ENCODE results near the gene CGN. TPM values are rescaled to one million over a fixed set of nuclear protein-coding genes. Genes with fewer than 3 reads are reported as not detected.

The CGN gene
- total RNA-seq, 8 experiments from 2014 or later: 0.20 to 4.4 (median 1.6) TPM

Other genes starting within 250 kb of the CGN start
- 10 to 100 TPM in 7 of 8 experiments, 1 to 10 TPM in 1; 8.9 to 33.2 (median 21.9) TPM for gene ZNF687, start 229.1 kb upstream of the CGN start, total RNA-seq
- 10 to 100 TPM; 45.0 to 64.7 (median 55.6) TPM for gene PI4KB, start 184.0 kb upstream of the CGN start, total RNA-seq
- 100 to 1,000 TPM in 1 of 8 experiments, 10 to 100 TPM in 7; 21.2 to 107 (median 37.7) TPM for gene RFX5, start 164.1 kb upstream of the CGN start, total RNA-seq
- 100 to 1,000 TPM in 1 of 8 experiments, 10 to 100 TPM in 3, 1 to 10 TPM in 4; 1.4 to 135 (median 11.7) TPM for gene SELENBP1, start 138.7 kb upstream of the CGN start, total RNA-seq
- 100 to 1,000 TPM; 299 to 475 (median 369) TPM for gene PSMB4, start 111.8 kb upstream of the CGN start, total RNA-seq
- gene POGZ, start 51.9 kb upstream of the CGN start, total RNA-seq: 10 to 100 TPM; 13.2 to 98.2 (median 55.7) TPM
- gene TUFT1, start 28.9 kb downstream of the CGN start, total RNA-seq: 10 to 100 TPM in 5 of 8 experiments, 1 to 10 TPM in 2, under 1 TPM in 1; 0.87 to 33.7 (median 24.6) TPM
- gene SNX27, start 100.7 kb downstream of the CGN start, total RNA-seq: 10 to 100 TPM; 13.9 to 38.7 (median 31.0) TPM
- 100 to 1,000 TPM in 1 of 8 experiments, 10 to 100 TPM in 4, under 1 TPM in 3; 0.09 to 108 (median 44.7) TPM for gene CELF3, start 205.4 kb downstream of the CGN start, total RNA-seq
- 10 to 100 TPM in 2 of 8 experiments, 1 to 10 TPM in 4, not detected in 2; 1.1 to 20.8 (median 9.0) TPM for gene RIIAD1, start 210.1 kb downstream of the CGN start, total RNA-seq